Measurements from ENCODE around the gene TSPAN3. TPM values are rescaled to one million over a fixed set of nuclear protein-coding genes. Genes with fewer than 3 reads are reported as not detected.

The TSPAN3 gene
- total RNA-seq, 1 donor from 2014 or later = 187 TPM

DNA sequence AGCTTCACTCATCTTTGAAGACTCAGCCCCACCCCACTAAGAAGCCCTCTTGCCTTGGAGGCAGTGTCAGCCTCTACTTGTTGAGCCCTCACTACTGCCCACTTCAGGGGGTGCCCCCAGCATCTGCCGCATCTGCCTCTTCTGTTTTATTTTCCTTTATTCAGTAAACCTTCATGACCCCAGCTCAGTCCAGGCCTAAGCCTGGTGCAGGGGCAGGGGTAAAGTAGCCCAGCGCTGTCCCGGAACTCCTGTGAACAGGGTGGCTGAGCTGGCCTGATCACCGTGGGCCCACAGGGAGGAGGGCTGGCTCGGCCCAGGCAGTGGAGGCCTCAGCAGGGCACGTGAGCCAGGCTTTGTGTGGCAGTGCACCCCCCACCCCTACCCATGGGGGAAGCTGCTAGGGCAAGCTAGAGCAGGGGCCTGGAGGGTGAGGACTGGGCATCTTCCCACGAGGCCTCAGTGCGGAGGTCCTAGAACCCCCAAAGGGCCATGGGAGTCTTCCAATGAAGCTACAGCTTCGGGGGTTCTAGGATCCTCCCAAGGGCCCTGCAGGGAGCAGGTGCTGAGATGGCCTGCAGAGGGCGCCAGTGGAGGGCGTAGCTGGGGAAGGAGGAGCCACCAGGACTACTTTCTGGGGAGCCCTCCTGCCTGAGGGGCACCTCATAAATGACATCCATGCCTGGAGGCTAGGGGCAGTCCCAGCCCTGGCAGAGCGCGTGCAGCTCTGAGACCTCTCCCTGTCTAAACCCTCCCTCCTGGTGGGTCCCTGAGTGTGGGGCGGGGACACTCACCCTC is 36.0 kb downstream of the TSPAN3 start:
- H3K27me3 ChIP-seq (ENCODE audit: control insufficient read depth, insufficient read depth, low read length) = no peaks in the 10 kb centered on the region
- DNase-seq (ENCODE audit: low read depth) (no peak), FAIRE-seq (no peak)
- no peak overlapping the region for H3K4me3 ChIP-seq (ENCODE audit: low read depth, low read length)
- H3K36me3 ChIP-seq (ENCODE audit: control insufficient read depth, insufficient read depth, low read length) = no peaks in the 10 kb centered on the region
- TF ChIP-seq, protein P1, sequence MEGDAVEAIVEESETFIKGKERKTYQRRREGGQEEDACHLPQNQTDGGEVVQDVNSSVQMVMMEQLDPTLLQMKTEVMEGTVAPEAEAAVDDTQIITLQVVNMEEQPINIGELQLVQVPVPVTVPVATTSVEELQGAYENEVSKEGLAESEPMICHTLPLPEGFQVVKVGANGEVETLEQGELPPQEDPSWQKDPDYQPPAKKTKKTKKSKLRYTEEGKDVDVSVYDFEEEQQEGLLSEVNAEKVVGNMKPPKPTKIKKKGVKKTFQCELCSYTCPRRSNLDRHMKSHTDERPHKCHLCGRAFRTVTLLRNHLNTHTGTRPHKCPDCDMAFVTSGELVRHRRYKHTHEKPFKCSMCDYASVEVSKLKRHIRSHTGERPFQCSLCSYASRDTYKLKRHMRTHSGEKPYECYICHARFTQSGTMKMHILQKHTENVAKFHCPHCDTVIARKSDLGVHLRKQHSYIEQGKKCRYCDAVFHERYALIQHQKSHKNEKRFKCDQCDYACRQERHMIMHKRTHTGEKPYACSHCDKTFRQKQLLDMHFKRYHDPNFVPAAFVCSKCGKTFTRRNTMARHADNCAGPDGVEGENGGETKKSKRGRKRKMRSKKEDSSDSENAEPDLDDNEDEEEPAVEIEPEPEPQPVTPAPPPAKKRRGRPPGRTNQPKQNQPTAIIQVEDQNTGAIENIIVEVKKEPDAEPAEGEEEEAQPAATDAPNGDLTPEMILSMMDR (IDR thresholded peaks at IDR 0.05; ENCODE audit: insufficient read depth, low read length, severe bottlenecking) = peak; percentile 68

DNA sequence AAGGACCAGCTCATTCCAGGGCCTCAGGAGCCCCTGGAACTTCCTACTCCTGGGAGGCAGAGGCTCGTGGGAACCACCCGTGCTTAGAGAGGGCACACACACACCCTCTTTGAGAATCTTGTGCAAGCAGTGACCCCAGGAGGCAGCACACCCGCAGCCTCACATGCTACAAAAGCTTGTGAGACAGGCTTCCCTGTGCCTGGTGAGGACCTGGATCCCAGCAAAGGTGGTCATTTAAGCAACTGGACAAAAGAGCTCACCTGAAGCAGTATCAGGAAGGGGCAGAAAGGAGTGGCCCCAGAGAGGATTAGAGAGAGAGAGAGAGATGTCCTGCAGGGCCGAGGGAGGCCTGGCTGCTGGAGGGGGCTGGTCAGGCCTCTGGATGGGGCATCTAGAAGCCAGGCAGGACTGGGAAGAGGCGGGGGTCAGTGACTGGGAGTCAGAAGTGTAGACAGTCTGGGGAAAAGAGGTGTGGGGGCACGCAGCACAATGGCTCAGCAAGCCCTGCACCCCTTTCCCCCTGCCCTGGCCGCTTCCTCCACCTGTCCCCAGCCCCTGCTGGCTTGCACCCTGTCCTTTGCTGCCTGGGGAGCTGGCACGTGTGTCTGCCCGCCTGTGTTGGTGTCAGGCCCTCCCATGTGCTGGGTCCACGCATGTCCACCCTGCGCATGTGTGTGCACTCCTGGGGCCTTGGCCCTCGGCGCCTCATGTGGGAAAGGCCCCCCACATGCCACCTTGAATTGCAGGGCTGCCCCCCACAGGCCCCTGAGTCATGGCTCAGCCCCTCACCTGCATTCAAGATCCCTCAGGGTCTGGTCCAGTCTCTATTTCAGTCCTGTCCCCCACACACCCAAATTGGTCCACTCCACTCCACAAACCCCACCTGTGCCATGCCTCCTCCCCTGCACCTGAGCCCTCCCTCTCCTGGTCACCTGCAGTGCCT is 36.9 kb downstream of the TSPAN3 start:
- no peak overlapping the region for H3K4me3 ChIP-seq (ENCODE audit: low read depth, low read length)
- DNase-seq (ENCODE audit: low read depth) (no peak), FAIRE-seq (no peak)
- peaks cover 2% of the 10 kb centered on the region for H3K27me3 ChIP-seq (ENCODE audit: control insufficient read depth, insufficient read depth, low read length)
- TF ChIP-seq, protein P1 (IDR thresholded peaks at IDR 0.05; ENCODE audit: insufficient read depth, low read length, severe bottlenecking) = no peak
- H3K36me3 ChIP-seq (ENCODE audit: control insufficient read depth, insufficient read depth, low read length) = no peaks in the 10 kb centered on the region

DNA sequence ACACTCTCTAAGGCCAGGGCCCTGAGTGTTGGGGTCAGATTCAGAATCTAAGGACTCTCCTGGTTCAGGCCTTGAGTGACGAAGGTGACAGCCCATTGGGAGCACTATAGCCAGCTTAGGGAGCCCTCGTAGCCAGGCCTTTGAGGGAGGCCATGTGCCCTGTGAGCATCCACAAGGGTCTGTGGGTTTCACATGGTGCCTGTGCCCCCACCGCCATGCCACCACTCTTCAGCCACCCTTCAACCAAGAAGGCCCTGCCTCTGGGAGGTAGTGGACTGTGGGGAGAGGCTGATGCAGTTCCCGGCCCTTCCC is 37.5 kb downstream of the TSPAN3 start:
- no peaks in the 10 kb centered on the region for H3K36me3 ChIP-seq (ENCODE audit: control insufficient read depth, insufficient read depth, low read length)
- TF ChIP-seq, protein P1 (IDR thresholded peaks at IDR 0.05; ENCODE audit: insufficient read depth, low read length, severe bottlenecking) = no peak
- H3K4me3 ChIP-seq (ENCODE audit: low read depth, low read length) = no peak overlapping the region
- no peak for FAIRE-seq
- DNase-seq (ENCODE audit: low read depth) = no peak
- H3K27me3 ChIP-seq (ENCODE audit: control insufficient read depth, insufficient read depth, low read length) = peaks cover 2% of the 10 kb centered on the region

DNA sequence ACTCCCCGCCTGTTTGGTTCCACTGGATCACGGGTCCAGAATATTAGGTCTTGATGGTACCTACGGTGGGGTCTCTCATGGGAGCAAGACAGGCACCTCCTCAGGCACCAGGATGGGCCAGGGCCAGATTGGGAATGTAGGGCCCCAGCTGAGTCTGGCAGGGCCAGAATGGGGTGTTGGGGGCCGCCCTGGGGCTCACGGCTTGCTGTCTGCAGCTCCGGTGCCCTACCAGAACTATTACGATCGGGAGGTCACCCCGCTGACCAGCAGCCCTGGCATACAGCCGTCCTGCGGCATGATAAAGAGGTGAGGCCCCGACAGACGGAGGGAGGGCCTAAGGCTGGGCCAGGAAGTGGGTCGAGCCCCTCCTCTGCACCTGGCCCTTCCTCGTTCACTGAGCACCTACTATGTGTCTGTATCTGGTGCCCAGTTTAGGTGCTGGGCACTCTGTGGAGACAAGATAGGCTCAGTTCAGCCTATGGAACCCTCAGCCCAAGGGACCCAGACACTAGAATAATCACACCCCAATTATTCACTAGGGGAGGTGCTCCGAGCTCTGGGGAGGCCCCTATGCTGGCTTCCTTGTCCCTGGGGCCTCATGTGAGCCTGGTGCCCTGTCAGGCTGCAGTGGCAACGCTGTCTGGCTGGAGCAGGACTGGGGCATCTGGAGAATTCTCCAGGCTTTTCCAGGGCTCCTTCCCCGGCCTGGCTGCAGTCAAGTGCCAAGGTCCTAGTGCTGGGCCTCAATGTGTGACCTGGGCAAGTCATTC is 38.1 kb downstream of the TSPAN3 start:
- Histone ChIP-seq H3K27me3 (ENCODE audit: control insufficient read depth, insufficient read depth, low read length) (peaks cover 2% of the 10 kb centered on the region), H3K4me3 (ENCODE audit: low read depth, low read length) (no peak overlapping the region), H3K36me3 (ENCODE audit: control insufficient read depth, insufficient read depth, low read length) (no peaks in the 10 kb centered on the region)
- TF ChIP-seq, protein P1 (IDR thresholded peaks at IDR 0.05; ENCODE audit: insufficient read depth, low read length, severe bottlenecking) = no peak
- FAIRE-seq (no peak), DNase-seq (ENCODE audit: low read depth) (no peak)

DNA sequence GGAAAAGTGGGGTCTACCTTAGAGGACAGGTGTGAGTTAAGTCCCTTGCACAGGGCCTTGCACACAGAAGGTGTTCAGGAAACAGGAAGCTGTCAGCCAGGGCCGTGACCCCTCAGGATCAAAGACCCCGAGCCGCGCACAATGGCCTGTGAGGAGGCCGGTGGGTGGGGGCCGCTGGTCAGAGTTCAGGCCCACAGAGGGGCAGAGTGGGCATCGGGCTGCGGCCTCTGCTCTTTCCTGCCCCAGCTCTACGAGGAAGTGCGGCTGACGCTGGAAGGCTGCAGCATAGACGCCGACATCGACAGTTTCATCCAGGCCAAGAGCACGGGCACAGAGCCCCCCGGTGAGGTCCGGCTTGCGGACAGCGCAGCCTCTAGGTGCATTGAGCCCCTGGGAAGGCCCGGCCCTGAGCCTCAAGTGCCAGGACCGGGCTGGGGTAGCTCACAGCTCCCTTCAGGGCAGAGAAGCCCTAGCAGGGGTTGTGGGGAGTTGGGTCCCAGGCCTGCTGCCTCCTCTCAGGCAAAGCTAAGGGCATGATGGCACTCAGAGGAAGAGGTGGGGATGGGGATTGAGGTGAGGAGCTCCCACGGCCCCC is 38.8 kb downstream of the TSPAN3 start:
- TF ChIP-seq, protein P1 (IDR thresholded peaks at IDR 0.05; ENCODE audit: insufficient read depth, low read length, severe bottlenecking) = no peak
- Histone ChIP-seq H3K27me3 (ENCODE audit: control insufficient read depth, insufficient read depth, low read length) (peaks cover 2% of the 10 kb centered on the region), H3K36me3 (ENCODE audit: control insufficient read depth, insufficient read depth, low read length) (no peaks in the 10 kb centered on the region), H3K4me3 (ENCODE audit: low read depth, low read length) (no peak overlapping the region)
- no peak for DNase-seq (ENCODE audit: low read depth)
- FAIRE-seq = no peak

All from bronchial epithelial cell (primary cell).